MM.1S (cell line): ENCODE measurements around the gene TPD52L1.

ENCODE experiments used
- DNase-seq: peaks from one replicate; pipeline ENCODE4 v3.0.0-alpha.2; 2015
- H2AFZ ChIP-seq: fragments of 300-600 bp; sonication (generic); 2 replicates; pipeline ENCODE4 v1.6.0; 2016; ENCODE audit warnings: antibody characterized with exemption, low read length
- H3F3A ChIP-seq: fragments of 300-600 bp; sonication (generic); 2 replicates; pipeline ENCODE4 v1.6.1; 2016; ENCODE audit warnings: mild to moderate bottlenecking, antibody characterized with exemption, low read length, moderate library complexity, mixed read lengths; ENCODE audit not compliant: insufficient read depth
- H3K27ac ChIP-seq: fragments of 300-600 bp; sonication (generic); 2 replicates; pipeline ENCODE4 v1.5.1; 2016; ENCODE audit warnings: mild to moderate bottlenecking, low read length
- H3K27me3 ChIP-seq: fragments of 300-600 bp; sonication (generic); replicated peaks from 2 replicates; pipeline ENCODE4 v1.6.0; 2016; ENCODE audit warnings: low read length; ENCODE audit not compliant: insufficient read depth
- H3K36me3 ChIP-seq: fragments of 300-600 bp; sonication (generic); replicated peaks from 2 replicates; pipeline ENCODE4 v1.6.1; 2016; ENCODE audit warnings: mild to moderate bottlenecking, low read length, mixed read lengths; ENCODE audit not compliant: insufficient read depth
- H3K4me1 ChIP-seq: fragments of 300-600 bp; sonication (generic); 2 replicates; pipeline ENCODE4 v1.6.1; 2016; ENCODE audit warnings: low read length, mixed read lengths
- H3K4me2 ChIP-seq: fragments of 300-600 bp; sonication (generic); 2 replicates; pipeline ENCODE4 v1.6.0; 2016; ENCODE audit warnings: low read depth, low read length
- H3K4me3 ChIP-seq: fragments of 300-600 bp; sonication (generic); 2 replicates; pipeline ENCODE4 v1.5.1; 2016; ENCODE audit warnings: low read length, mixed read lengths
- H3K79me2 ChIP-seq: fragments of 300-600 bp; sonication (generic); 2 replicates; pipeline ENCODE4 v1.6.1; 2016; ENCODE audit warnings: mixed run types, low read length, mixed read lengths
- H3K9ac ChIP-seq: fragments of 300-600 bp; sonication (generic); 2 replicates; pipeline ENCODE4 v1.6.1; 2016; ENCODE audit warnings: low read length, mixed read lengths
- H3K9me2 ChIP-seq: fragments of 300-600 bp; sonication (generic); replicated peaks from 2 replicates; pipeline ENCODE4 v1.6.1; 2016; ENCODE audit warnings: mild to moderate bottlenecking, low read length, mixed read lengths; ENCODE audit not compliant: insufficient read depth
- H3K9me3 ChIP-seq: fragments of 300-600 bp; sonication (generic); replicated peaks from 2 replicates; pipeline ENCODE4 v1.6.1; 2016; ENCODE audit warnings: mild to moderate bottlenecking, low read length, mixed read lengths; ENCODE audit not compliant: insufficient read depth
- H4K20me1 ChIP-seq: fragments of 300-600 bp; sonication (generic); 2 replicates; pipeline ENCODE4 v1.6.1; 2016; ENCODE audit warnings: mild to moderate bottlenecking, low read length, moderate library complexity, mixed read lengths; ENCODE audit not compliant: insufficient read depth
- CTCF ChIP-seq: fragments of 300-600 bp; sonication (generic); IDR thresholded peaks from 2 replicates; pipeline ENCODE4 v1.5.1; 2016; ENCODE audit warnings: antibody characterized with exemption, low read length, mixed read lengths
- EZH2 ChIP-seq: fragments of 300-600 bp; sonication (generic); optimal IDR thresholded peaks from 2 replicates; pipeline ENCODE3; 2017; ENCODE audit warnings: low read depth, mild to moderate bottlenecking, antibody characterized with exemption, low read length, mixed read lengths
- EZH2phosphoT487 ChIP-seq: fragments of 300-600 bp; sonication (generic); IDR thresholded peaks from 2 replicates; pipeline ENCODE4 v1.6.1; 2018; ENCODE audit warnings: antibody characterized with exemption, low read length

The TPD52L1 gene

GRCh38 chr6:125170376-125170775, 16.8 kb downstream of the TPD52L1 start:
- TF ChIP-seq EZH2 (no peak), EZH2phosphoT487 (no peak), CTCF (no peak)
- H3K9ac ChIP-seq = no peak overlapping the region
- no peaks in the 10 kb centered on the region for H4K20me1 ChIP-seq
- no peak overlapping the region for H2AFZ ChIP-seq
- no peaks in the 10 kb centered on the region for H3K36me3 ChIP-seq
- no peak for DNase-seq
- no peak overlapping the region for H3K4me3 ChIP-seq
- no peaks in the 10 kb centered on the region for H3F3A ChIP-seq
- H3K4me2 ChIP-seq = no peak overlapping the region
- no peaks in the 10 kb centered on the region for H3K4me1 ChIP-seq
- no peak overlapping the region for H3K27ac ChIP-seq
- no peaks in the 10 kb centered on the region for H3K27me3 ChIP-seq
- no peaks in the 10 kb centered on the region for H3K9me2 ChIP-seq
- H3K79me2 ChIP-seq = no peaks in the 10 kb centered on the region
- no peaks in the 10 kb centered on the region for H3K9me3 ChIP-seq

- Histone ChIP-seq H3K27me3 (no peaks in the 10 kb centered on the region), H3K36me3 (no peaks in the 10 kb centered on the region), H3K9me3 (no peaks in the 10 kb centered on the region), H3K4me3 (no peak overlapping the region), H3K9ac (no peak overlapping the region), H3K27ac (no peak overlapping the region), H3K79me2 (no peaks in the 10 kb centered on the region), H4K20me1 (no peaks in the 10 kb centered on the region), H3F3A (no peaks in the 10 kb centered on the region), H2AFZ (no peak overlapping the region), H3K4me2 (no peak overlapping the region), H3K4me1 (no peaks in the 10 kb centered on the region), H3K9me2 (no peaks in the 10 kb centered on the region)
- no peak for TF ChIP-seq EZH2
- TF ChIP-seq CTCF = no peak
- TF ChIP-seq EZH2phosphoT487 = no peak
- DNase-seq = no peak
These were observed 19.9 kb downstream of the TPD52L1 start for GRCh38 chr6:125173341-125174095.

GRCh38 chr6:125174626-125175025, 21.1 kb downstream of the TPD52L1 start:
- Histone ChIP-seq H4K20me1 (no peaks in the 10 kb centered on the region), H3K4me1 (no peaks in the 10 kb centered on the region), H3F3A (no peaks in the 10 kb centered on the region), H3K36me3 (no peaks in the 10 kb centered on the region), H3K27me3 (no peaks in the 10 kb centered on the region), H3K27ac (no peak overlapping the region), H2AFZ (no peak overlapping the region), H3K4me3 (no peak overlapping the region), H3K4me2 (no peak overlapping the region), H3K79me2 (no peaks in the 10 kb centered on the region), H3K9me2 (no peaks in the 10 kb centered on the region), H3K9ac (no peak overlapping the region), H3K9me3 (no peaks in the 10 kb centered on the region)
- DNase-seq = no peak
- no peak for TF ChIP-seq CTCF
- TF ChIP-seq EZH2phosphoT487 = no peak
- no peak for TF ChIP-seq EZH2
